Stimulated activated CD8-positive, alpha-beta memory T cell treated with anti-CD3 and anti-CD28 coated beads, Interleukin-15, amount 100 ng/mL, for 4 hours (primary cell): ENCODE measurements around the gene SLC9A5.

ENCODE experiments used
- DNase-seq, 2 donors: peaks; one replicate each; pipeline ENCODE4 v3.0.0-alpha.2; 2020; ENCODE audit warnings: low read depth in 2 of 2

SLC9A5 gene

GRCh38 chr16:67215706-67216105 is 33.1 kb upstream of the SLC9A5 start:
- no peak for DNase-seq

DNA sequence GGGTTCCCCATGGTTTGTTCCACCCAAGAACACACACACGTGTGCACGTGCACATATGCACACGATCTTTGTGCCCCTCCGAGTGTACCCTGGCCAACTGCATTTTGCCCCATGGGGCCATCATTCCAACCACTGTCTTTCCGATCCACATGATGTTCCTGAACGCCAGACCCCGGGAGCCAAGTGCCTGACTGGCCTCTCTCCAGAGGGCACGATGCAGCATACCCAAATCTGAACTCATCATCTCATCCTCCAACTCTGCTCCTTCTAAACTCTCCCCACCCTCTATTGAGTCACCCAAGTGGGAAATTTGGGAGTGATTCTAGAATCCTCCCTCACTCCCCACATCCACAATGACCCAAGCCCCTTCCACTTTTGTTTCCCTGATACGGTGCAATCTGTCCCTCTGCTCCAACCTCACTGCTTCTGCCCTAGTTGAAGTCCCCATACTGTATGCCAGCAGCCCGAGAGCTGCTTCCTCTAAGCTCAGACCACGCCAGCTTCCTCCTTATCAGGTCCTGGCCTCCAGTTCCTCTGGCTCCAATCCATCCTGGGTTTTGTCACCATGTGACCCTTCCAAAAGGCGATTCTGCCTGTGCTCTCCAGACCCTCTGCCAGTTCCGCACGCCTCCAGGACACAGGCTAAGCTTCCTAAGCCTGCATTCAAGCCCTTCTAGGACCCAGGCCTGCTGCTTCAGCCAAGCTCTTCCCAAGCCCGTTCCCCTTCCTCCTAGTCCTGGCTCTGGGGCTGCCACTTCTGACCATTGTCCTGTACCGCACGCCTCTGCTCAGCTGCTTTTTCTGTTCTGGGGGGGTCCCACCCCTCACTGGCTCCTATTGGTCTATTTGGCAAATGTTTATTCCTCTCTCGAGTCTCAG is 31.9 kb upstream of the SLC9A5 start:
- DNase-seq = no peak

GRCh38 chr16:67223992-67224391 is 24.8 kb upstream of the SLC9A5 start:
- DNase-seq = no peak

- DNase-seq = no peak
These were observed 22.4 kb upstream of the SLC9A5 start for GRCh38 chr16:67226295-67226803.

DNA sequence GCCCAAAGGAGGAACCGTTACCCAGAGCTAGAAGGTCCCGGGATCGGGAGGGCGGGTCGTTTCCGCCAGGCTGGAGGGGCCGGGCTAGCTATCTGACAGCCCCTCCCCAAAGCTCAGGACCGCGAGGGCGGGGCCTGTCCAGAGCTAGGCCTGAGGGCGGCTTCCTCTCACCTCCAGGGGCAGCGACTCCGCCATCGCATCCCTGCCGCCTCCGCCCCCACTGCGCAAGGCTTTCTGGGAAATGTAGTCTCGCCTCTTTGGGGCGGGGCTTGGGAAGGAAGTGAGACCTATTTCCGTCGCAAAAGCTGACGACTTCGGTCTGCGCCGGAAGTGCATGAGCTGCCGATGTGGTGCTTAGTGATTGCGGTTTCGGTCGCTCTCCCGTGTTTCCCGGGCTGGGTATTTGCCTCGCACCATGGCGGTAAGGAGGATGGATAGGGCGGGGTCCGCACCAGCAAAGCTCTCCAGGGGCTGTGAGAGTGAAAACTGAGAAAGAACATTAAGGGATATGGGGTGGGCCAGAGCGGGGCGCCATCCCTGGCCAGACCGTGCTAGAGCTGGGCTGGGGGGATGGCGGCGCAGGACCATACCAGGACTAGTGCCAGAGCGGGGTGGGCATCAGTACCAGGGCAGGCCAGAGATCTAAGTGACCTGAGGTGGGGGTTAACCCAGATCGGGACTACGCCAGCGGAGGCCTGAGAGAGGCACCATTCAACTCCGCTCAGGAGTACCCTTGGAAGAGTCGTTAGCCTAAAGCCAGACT is 21.8 kb upstream of the SLC9A5 start, which contains the start of gene TMEM208:
TSS of gene TMEM208 (plus strand) at position 327 of the 763 bp plus-strand sequence. CDS start at position 416, 89 bp downstream.
- peak; percentile 97 for DNase-seq

GRCh38 chr16:67227567-67227921 is 21.2 kb upstream of the SLC9A5 start:
- no peak for DNase-seq

DNA sequence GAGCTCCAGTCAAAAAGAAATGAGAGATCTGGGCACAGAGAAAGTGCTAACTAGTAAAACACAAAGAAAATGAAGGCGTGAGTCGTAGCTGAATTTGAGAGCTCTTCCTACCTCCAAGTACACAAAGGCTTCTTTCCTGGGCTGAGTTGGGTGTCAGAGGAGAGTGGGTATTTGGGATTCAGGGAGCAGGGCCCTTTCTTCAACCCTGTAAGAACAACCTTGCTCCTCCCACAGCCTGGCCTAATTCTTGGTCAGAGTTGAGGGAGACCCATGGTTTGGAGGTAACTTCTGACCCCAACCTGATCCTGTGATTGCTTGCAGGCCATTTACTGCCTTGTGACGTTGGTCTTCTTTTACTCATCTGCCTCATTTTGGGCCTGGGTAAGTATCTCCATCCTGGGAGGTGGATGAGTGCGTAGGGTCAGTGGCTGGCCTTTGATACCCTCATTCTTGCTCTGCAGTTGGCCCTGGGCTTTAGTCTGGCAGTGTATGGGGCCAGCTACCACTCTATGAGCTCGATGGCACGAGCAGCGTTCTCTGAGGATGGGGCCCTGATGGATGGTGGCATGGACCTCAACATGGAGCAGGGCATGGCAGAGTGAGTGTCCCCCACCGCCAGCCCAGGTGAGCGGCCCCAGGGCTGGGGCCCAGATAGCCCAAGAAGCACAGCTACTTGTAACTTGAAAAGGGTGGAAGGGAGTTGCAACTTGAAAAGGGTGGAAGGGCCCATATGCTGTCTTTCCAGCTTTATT is 20.6 kb upstream of the SLC9A5 start:
- no peak for DNase-seq

GRCh38 chr16:67228905-67229304 is 19.9 kb upstream of the SLC9A5 start:
- DNase-seq = no peak

- DNase-seq = no peak
These were observed 18.6 kb upstream of the SLC9A5 start for GRCh38 chr16:67229906-67230808.

GRCh38 chr16:67230809-67231660 is 17.7 kb upstream of the SLC9A5 start:
- no peak for DNase-seq

- no peak for DNase-seq
These were observed 15.2 kb upstream of the SLC9A5 start for GRCh38 chr16:67233596-67233995.

- DNase-seq = no peak
These were observed 14.6 kb upstream of the SLC9A5 start for GRCh38 chr16:67234180-67234597.

- no peak for DNase-seq
These were observed 12.8 kb upstream of the SLC9A5 start for GRCh38 chr16:67235816-67236562.

- peak in 1 of 2 donors; percentile 27 for DNase-seq
These were observed 12.0 kb upstream of the SLC9A5 start for GRCh38 chr16:67236563-67237395.

GRCh38 chr16:67237396-67238277 is 11.1 kb upstream of the SLC9A5 start:
- DNase-seq = no peak

GRCh38 chr16:67238278-67238575 is 10.6 kb upstream of the SLC9A5 start:
- DNase-seq = no peak

- DNase-seq = no peak
These were observed 9.8 kb upstream of the SLC9A5 start for GRCh38 chr16:67238806-67239470.
